GM12878 (cell line): Measurements from ENCODE around the gene ANKMY1.

Experiments used
- BHLHE40 ChIP-seq, 2 experiments: fragments of 450-650 bp in 1 of 2; IDR thresholded peaks; 2 replicates each; pipeline ENCODE4 v1.6.1; 2011 to 2017; ENCODE audit warnings: low read depth in 2 of 2, borderline replicate concordance in 1 of 2, improper control_type of control experiment in 1 of 2, low read length in 1 of 2, mild to moderate bottlenecking in 1 of 2
- GABPA ChIP-seq: IDR thresholded peaks from 2 replicates; pipeline ENCODE4 v1.6.1; 2014; ENCODE audit warnings: antibody characterized with exemption, low read depth, mild to moderate bottlenecking, inconsistent platforms
- IKZF1 ChIP-seq: fragments of 450-650 bp; conservative IDR thresholded peaks from 2 replicates; pipeline ENCODE4 v1.6.1; 2017; ENCODE audit warnings: antibody characterized with exemption, mild to moderate bottlenecking
- POLR2A ChIP-seq: IDR thresholded peaks from 2 replicates; pipeline ENCODE4 v1.6.1; 2011; ENCODE audit warnings: low read depth, mild to moderate bottlenecking, low read length
- RAD21 ChIP-seq: IDR thresholded peaks from 2 replicates; pipeline ENCODE4 v1.6.1; 2011; ENCODE audit warnings: mild to moderate bottlenecking, low read depth, low read length, moderate library complexity; ENCODE audit not compliant: insufficient read depth
- SUZ12 ChIP-seq: fragments of 200-600 bp; sonication (generic); IDR thresholded peaks from one replicate; pipeline ENCODE4 v1.6.1; 2018; ENCODE audit warnings: antibody characterized with exemption, mild to moderate bottlenecking; ENCODE audit not compliant: unreplicated experiment
- ZNF274 ChIP-seq: IDR thresholded peaks from one replicate; pipeline ENCODE4 v1.8.0; 2011; ENCODE audit not compliant: insufficient read length, insufficient read depth

- TF ChIP-seq RAD21 (no peak), ZNF274 (no peak), IKZF1 (no peak), SUZ12 (no peak), GABPA (no peak), BHLHE40 (IDR thresholded peaks at IDR 0.05; ENCODE audit: borderline replicate concordance in 1 of 2, low read depth in 2 of 2, low read length in 1 of 2) (no peak), POLR2A (no peak)
Measured at GRCh38 chr2:240432430-240432819, 125.4 kb downstream of the ANKMY1 start.
